Measurements from ENCODE around the gene TMEM130.

DNA sequence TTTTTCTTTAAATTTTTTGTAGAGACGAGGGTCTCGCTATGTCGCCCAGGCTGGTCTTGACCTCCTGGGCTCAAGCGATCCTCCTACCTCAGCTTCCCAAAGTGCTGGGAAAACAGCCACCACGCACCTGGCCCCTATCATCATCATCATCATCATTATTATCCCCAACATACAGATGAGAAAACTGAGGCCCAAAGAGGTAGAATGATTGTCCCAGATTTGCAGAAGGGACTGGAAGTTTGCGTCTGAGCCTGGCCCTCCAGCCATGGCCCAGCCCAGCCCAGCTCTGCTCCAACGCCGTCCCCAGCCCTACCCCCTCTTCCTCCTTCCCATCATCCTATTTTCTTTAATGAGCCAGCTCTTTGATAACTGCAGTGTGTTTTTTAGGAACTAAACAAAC lies 34.9 kb downstream of the TMEM130 start:
- TF ChIP-seq, protein P1, sequence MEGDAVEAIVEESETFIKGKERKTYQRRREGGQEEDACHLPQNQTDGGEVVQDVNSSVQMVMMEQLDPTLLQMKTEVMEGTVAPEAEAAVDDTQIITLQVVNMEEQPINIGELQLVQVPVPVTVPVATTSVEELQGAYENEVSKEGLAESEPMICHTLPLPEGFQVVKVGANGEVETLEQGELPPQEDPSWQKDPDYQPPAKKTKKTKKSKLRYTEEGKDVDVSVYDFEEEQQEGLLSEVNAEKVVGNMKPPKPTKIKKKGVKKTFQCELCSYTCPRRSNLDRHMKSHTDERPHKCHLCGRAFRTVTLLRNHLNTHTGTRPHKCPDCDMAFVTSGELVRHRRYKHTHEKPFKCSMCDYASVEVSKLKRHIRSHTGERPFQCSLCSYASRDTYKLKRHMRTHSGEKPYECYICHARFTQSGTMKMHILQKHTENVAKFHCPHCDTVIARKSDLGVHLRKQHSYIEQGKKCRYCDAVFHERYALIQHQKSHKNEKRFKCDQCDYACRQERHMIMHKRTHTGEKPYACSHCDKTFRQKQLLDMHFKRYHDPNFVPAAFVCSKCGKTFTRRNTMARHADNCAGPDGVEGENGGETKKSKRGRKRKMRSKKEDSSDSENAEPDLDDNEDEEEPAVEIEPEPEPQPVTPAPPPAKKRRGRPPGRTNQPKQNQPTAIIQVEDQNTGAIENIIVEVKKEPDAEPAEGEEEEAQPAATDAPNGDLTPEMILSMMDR (optimal IDR thresholded peaks at IDR 0.05 in 1 of 3, IDR thresholded peaks at IDR 0.05 in 1 of 3, conservative IDR thresholded peaks at IDR 0.05 in 1 of 3; ENCODE audit: extremely low read depth in 1 of 3, insufficient read depth in 2 of 3, low read length in 3 of 3): no peak
- no peak for TF ChIP-seq EZH2 (IDR thresholded peaks at IDR 0.05; ENCODE audit: low read length)
